MM.1S (cell line): ENCODE measurements around the gene KAT5.
"Not testable (repeated sequence)": the region's sequence is repeated elsewhere in the genome, so short reads cannot be mapped to it uniquely, and the experiment has no call there.

Source experiments
- CTCF ChIP-seq: fragments of 300-600 bp; sonication (generic); IDR thresholded peaks from 2 replicates; pipeline ENCODE4 v1.5.1; 2016; ENCODE audit warnings: antibody characterized with exemption, low read length, mixed read lengths
- EZH2 ChIP-seq: fragments of 300-600 bp; sonication (generic); optimal IDR thresholded peaks from 2 replicates; pipeline ENCODE3; 2017; ENCODE audit warnings: low read depth, mild to moderate bottlenecking, antibody characterized with exemption, low read length, mixed read lengths

GRCh38 chr11:65707002-65707401 is 5.0 kb upstream of the KAT5 start:
- TF ChIP-seq CTCF, EZH2: not testable (repeated sequence)
